Keratinocyte (primary cell): ENCODE data around the gene NAALADL2. TPM values are rescaled to one million over a fixed set of nuclear protein-coding genes. Genes with fewer than 3 reads are reported as not detected.

Experiments
- DNase-seq: peaks from one replicate; pipeline ENCODE4 v3.0.0-alpha.2; 2011; ENCODE audit warnings: low read depth, missing footprints, low spot score
- FAIRE-seq: peaks from 2 replicates; lab custom pipeline; 2011; peaks lifted over from hg19 to GRCh38; lab: Jason Lieb, UNC
- H2AFZ ChIP-seq: 2 replicates; pipeline ENCODE4 v1.6.0; 2012; ENCODE audit warnings: low read length, control low read depth, inconsistent platforms; ENCODE audit not compliant: control insufficient read depth
- H3K27ac ChIP-seq: 2 replicates; pipeline ENCODE4 v1.5.1; 2011; ENCODE audit warnings: low read length; ENCODE audit not compliant: control insufficient read depth, insufficient read depth
- H3K27me3 ChIP-seq: 3 replicates; pipeline ENCODE4 v1.6.0; 2011; ENCODE audit warnings: low read length; ENCODE audit not compliant: control insufficient read depth, insufficient read depth; ENCODE audit errors: extremely low read depth
- H3K36me3 ChIP-seq, 2 experiments: 2 replicates in 1 of 2; 3 replicates in 1 of 2; pipeline ENCODE4 v1.5.1; 2011; ENCODE audit warnings: low read length in 2 of 2, mild to moderate bottlenecking in 1 of 2; ENCODE audit not compliant: control insufficient read depth in 2 of 2, insufficient read depth in 2 of 2; ENCODE audit errors: extremely low read depth in 1 of 2
- H3K4me1 ChIP-seq: 3 replicates; pipeline ENCODE4 v1.5.1; 2011; ENCODE audit warnings: low read length; ENCODE audit not compliant: control insufficient read depth, insufficient read depth; ENCODE audit errors: extremely low read depth
- H3K4me2 ChIP-seq: 3 replicates; pipeline ENCODE4 v1.6.0; 2011; ENCODE audit warnings: low read depth, low read length; ENCODE audit not compliant: control insufficient read depth, insufficient read depth; ENCODE audit errors: extremely low read depth
- H3K4me3 ChIP-seq, 3 experiments: fragments of 200-600 bp in 1 of 3; sonication (generic) in 1 of 3; 2 replicates in 2 of 3; 3 replicates in 1 of 3; pipeline ENCODE4 v1.5.1; 2011 to 2016; ENCODE audit warnings: low read length in 3 of 3, mild to moderate bottlenecking in 3 of 3, control low read depth in 2 of 3, inconsistent platforms in 1 of 3, low read depth in 1 of 3, mixed read lengths in 1 of 3, mixed run types in 1 of 3, moderate library complexity in 1 of 3; ENCODE audit not compliant: control insufficient read depth in 2 of 3, insufficient read depth in 2 of 3; ENCODE audit errors: extremely low read depth in 1 of 3
- H3K79me2 ChIP-seq: 2 replicates; pipeline ENCODE4 v1.6.0; 2012; ENCODE audit warnings: low read length; ENCODE audit not compliant: control insufficient read depth, insufficient read depth
- H3K9ac ChIP-seq: 3 replicates; pipeline ENCODE4 v1.6.0; 2011; ENCODE audit warnings: low read length; ENCODE audit not compliant: control insufficient read depth, insufficient read depth; ENCODE audit errors: extremely low read depth
- H3K9me1 ChIP-seq: 3 replicates; pipeline ENCODE4 v1.6.0; 2011; ENCODE audit warnings: low read length; ENCODE audit not compliant: control insufficient read depth, insufficient read depth; ENCODE audit errors: extremely low read depth
- H3K9me3 ChIP-seq: 2 replicates; pipeline ENCODE4 v1.5.1; 2012; ENCODE audit warnings: low read depth, low read length; ENCODE audit not compliant: control insufficient read depth
- H4K20me1 ChIP-seq: 3 replicates; pipeline ENCODE4 v1.6.0; 2011; ENCODE audit warnings: low read length; ENCODE audit not compliant: control insufficient read depth, insufficient read depth; ENCODE audit errors: extremely low read depth
- CTCF ChIP-seq, 3 experiments: IDR thresholded peaks in 1 of 3; conservative IDR thresholded peaks in 1 of 3; optimal IDR thresholded peaks in 1 of 3; 2 replicates in 2 of 3; 3 replicates in 1 of 3; pipeline versions ENCODE3 to v1.5.1; 2011; ENCODE audit warnings: low read length in 3 of 3, mild to moderate bottlenecking in 3 of 3, moderate library complexity in 2 of 3, control low read depth in 1 of 3, inconsistent platforms in 1 of 3; ENCODE audit not compliant: insufficient read depth in 2 of 3; ENCODE audit errors: extremely low read depth in 1 of 3
- EZH2 ChIP-seq: IDR thresholded peaks from one replicate; pipeline ENCODE4 v1.6.1; 2012; ENCODE audit warnings: inconsistent platforms, mild to moderate bottlenecking, low read length, moderate library complexity
- dilution Hi-C: fragments of 300-500 bp; cut with MboI; formaldehyde crosslinking; loops from one replicate; pipeline ENCODE4 v1.7.0; 2020; ENCODE audit warnings: low sequenced_read_pairs; ENCODE audit not compliant: extremely low pct_ligation_motif_present
- polyA plus RNA-seq, 5 experiments: library from polyadenylated mRNA; depleted of rRNA in 3 of 5; stranded (reverse) in 3 of 5; stranded (forward) in 1 of 5; unstranded in 1 of 5; fragments of >200 nt; gene quantifications; 1 replicate in 1 of 5; 2 replicates in 3 of 5; 3 replicates in 1 of 5; pipeline versions ENCODE4 v1.2.1 to v1.2.3, GENCODE V29; 2011 to 2012; ENCODE audit warnings: missing spikeins in 2 of 5, low read depth in 1 of 5, low replicate concordance in 1 of 5

The NAALADL2 gene
- polyA plus RNA-seq, 1 donor (not counting 4 experiments of a cell fraction or from before 2014, with no cell fraction given), result 0.75 TPM

DNA sequence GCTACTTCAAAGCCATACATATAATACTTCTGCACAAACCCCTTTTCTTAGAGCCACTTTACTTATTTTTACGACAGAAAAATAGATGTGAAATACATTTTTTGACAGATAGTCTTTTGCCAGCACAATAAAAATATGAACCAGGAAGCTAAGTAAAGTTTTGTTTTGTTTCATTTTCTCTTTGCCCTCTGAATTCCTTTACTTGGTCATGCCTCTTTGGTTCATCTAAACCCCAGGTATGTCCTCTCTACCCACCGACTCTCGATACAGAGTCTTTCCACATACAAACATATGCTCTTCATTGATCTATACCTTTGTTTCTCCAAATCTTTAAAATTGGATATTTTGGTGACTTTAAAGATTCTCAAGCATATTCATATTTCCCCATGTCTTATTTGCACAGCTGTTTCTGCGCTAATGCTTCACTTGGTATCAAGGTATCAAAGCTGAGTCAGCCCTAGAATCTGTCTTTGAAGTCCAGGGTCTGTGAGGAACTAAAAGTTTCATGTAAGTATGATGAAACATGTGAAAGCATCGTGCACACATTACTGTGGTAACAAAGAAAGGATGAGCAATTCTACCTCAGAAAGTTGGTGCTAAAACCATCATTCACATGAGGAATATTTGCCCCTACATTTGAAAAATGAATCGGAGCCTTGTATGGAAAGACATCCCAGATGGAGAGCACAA, 845.4 kb downstream of the NAALADL2 start:
- H3K4me3 ChIP-seq, result no peak overlapping the region
- H3K27ac ChIP-seq, result no peak overlapping the region
- dilution Hi-C loops, result no loop called here
- H3K27me3 ChIP-seq, result no peaks in the 10 kb centered on the region
- H3K4me1 ChIP-seq, result no peaks in the 10 kb centered on the region
- H3K36me3 ChIP-seq, result no peaks in the 10 kb centered on the region
- H2AFZ ChIP-seq, result no peak overlapping the region
- no peaks in the 10 kb centered on the region for H3K9me1 ChIP-seq
- no peaks in the 10 kb centered on the region for H3K79me2 ChIP-seq
- H3K9me3 ChIP-seq, result no peaks in the 10 kb centered on the region
- FAIRE-seq (no peak), DNase-seq (no peak)
- TF ChIP-seq CTCF (optimal IDR thresholded peaks at IDR 0.05 in 1 of 3, IDR thresholded peaks at IDR 0.05 in 1 of 3, conservative IDR thresholded peaks at IDR 0.05 in 1 of 3; ENCODE audit: extremely low read depth in 1 of 3, insufficient read depth in 2 of 3, low read length in 3 of 3) (no peak), EZH2 (no peak)
- H3K4me2 ChIP-seq, result no peak overlapping the region
- no peak overlapping the region for H3K9ac ChIP-seq
- no peaks in the 10 kb centered on the region for H4K20me1 ChIP-seq

GRCh38 chr3:175713268-175713667, 854.1 kb downstream of the NAALADL2 start:
- Histone ChIP-seq H3K36me3 (no peaks in the 10 kb centered on the region), H4K20me1 (no peaks in the 10 kb centered on the region), H3K27me3 (no peaks in the 10 kb centered on the region), H2AFZ (no peak overlapping the region), H3K4me1 (no peaks in the 10 kb centered on the region), H3K27ac (no peak overlapping the region), H3K9me1 (no peaks in the 10 kb centered on the region), H3K9me3 (no peaks in the 10 kb centered on the region), H3K79me2 (no peaks in the 10 kb centered on the region), H3K4me2 (no peak overlapping the region), H3K4me3 (no peak overlapping the region), H3K9ac (no peak overlapping the region)
- TF ChIP-seq EZH2 (no peak), CTCF (optimal IDR thresholded peaks at IDR 0.05 in 1 of 3, IDR thresholded peaks at IDR 0.05 in 1 of 3, conservative IDR thresholded peaks at IDR 0.05 in 1 of 3; ENCODE audit: extremely low read depth in 1 of 3, insufficient read depth in 2 of 3, low read length in 3 of 3) (no peak)
- dilution Hi-C loops, result no loop called here
- FAIRE-seq (no peak), DNase-seq (no peak)
